HG02763 (cell line): ENCODE measurements around the gene CUL9.
A peak's percentile ranks its signal among the peaks of the same experiment; 100 is the strongest.
"Not testable (repeated sequence)": the region's sequence is repeated elsewhere in the genome, so short reads cannot be mapped to it uniquely, and the experiment has no call there.

Experiments
- ATAC-seq: cut with Tn5 transposase; IDR thresholded peaks from one replicate; pipeline ENCODE4 v1.9.1; 2021; ENCODE audit warnings: mild to moderate bottlenecking, moderate library complexity; ENCODE audit not compliant: unreplicated experiment

Gene CUL9

GRCh38 chr6:43181942-43182860 is at the start of gene CUL9:
Gene CUL9 (plus strand): TSS chr6:43182196. CDS start chr6:43184311, 2,115 bp downstream.
- ATAC-seq, result peak; percentile 91

- ATAC-seq, result no peak
These were observed 43.7 kb upstream of the CUL9 start for GRCh38 chr6:43138267-43138666.

- not testable (repeated sequence) for ATAC-seq
These were observed 42.0 kb upstream of the CUL9 start for GRCh38 chr6:43139973-43140372.

- ATAC-seq, result no peak
These were observed 40.4 kb upstream of the CUL9 start for GRCh38 chr6:43141644-43142043.

GRCh38 chr6:43142101-43142500 is 39.9 kb upstream of the CUL9 start:
- ATAC-seq, result no peak

- ATAC-seq, result peak; percentile 64
These were observed 38.5 kb upstream of the CUL9 start for GRCh38 chr6:43143235-43144128.

- no peak for ATAC-seq
These were observed 37.1 kb upstream of the CUL9 start for GRCh38 chr6:43144879-43145278.

GRCh38 chr6:43146261-43146660 is 35.7 kb upstream of the CUL9 start:
- ATAC-seq, result no peak

- ATAC-seq, result no peak
These were observed 35.0 kb upstream of the CUL9 start for GRCh38 chr6:43146709-43147688.

GRCh38 chr6:43147691-43148477 is 34.1 kb upstream of the CUL9 start:
- no peak for ATAC-seq

- ATAC-seq, result no peak
These were observed 32.7 kb upstream of the CUL9 start for GRCh38 chr6:43149265-43149664.

GRCh38 chr6:43150051-43150751 is 31.8 kb upstream of the CUL9 start:
- no peak for ATAC-seq

GRCh38 chr6:43159599-43159998 is 22.4 kb upstream of the CUL9 start:
- ATAC-seq, result no peak

- ATAC-seq, result no peak
These were observed 18.1 kb upstream of the CUL9 start for GRCh38 chr6:43163899-43164298.

- no peak for ATAC-seq
These were observed 11.5 kb upstream of the CUL9 start for GRCh38 chr6:43170417-43170930.

- peak; percentile 59 for ATAC-seq
These were observed 10.9 kb upstream of the CUL9 start, which contains the start of gene SRF for GRCh38 chr6:43170931-43171706. Gene SRF (plus strand): TSS chr6:43171269. CDS start chr6:43171657, 388 bp downstream.

GRCh38 chr6:43171707-43172103 is 10.3 kb upstream of the CUL9 start:
- ATAC-seq, result peak; percentile 2
